Suprapubic skin (tissue), 4 donors: Measurements from ENCODE around the gene ADGRF1. TPM values are rescaled to one million over a fixed set of nuclear protein-coding genes. Genes with fewer than 3 reads are reported as not detected.
"Not testable (repeated sequence)": the region's sequence is repeated elsewhere in the genome, so short reads cannot be mapped to it uniquely, and the experiment has no call there.

ENCODE experiments used
- DNase-seq, 2 donors: peaks; one replicate each; pipeline ENCODE4 v3.0.0-alpha.2; 2019; ENCODE audit warnings: low spot score in 2 of 2
- H3K27ac ChIP-seq: fragments of 200-600 bp; sonication (generic); one replicate; pipeline ENCODE4 v1.5.1; 2019
- H3K27me3 ChIP-seq: fragments of 200-600 bp; sonication (generic); one replicate; pipeline ENCODE4 v1.5.1; 2019
- H3K36me3 ChIP-seq: fragments of 200-600 bp; sonication (generic); one replicate; pipeline ENCODE4 v1.5.1; 2019
- H3K4me1 ChIP-seq: fragments of 200-600 bp; sonication (generic); one replicate; pipeline ENCODE4 v1.5.1; 2019
- H3K4me3 ChIP-seq: fragments of 200-600 bp; sonication (generic); one replicate; pipeline ENCODE4 v1.5.1; 2019; ENCODE audit warnings: mild to moderate bottlenecking
- H3K9me3 ChIP-seq: fragments of 200-600 bp; sonication (generic); one replicate; pipeline ENCODE4 v1.5.1; 2019
- EP300 ChIP-seq: sonication (generic); formaldehyde crosslinking; IDR thresholded peaks from one replicate; pipeline ENCODE4 v1.6.1; 2017; ENCODE audit warnings: antibody characterized with exemption
- POLR2A ChIP-seq, 2 donors: fragments of 450-650 bp; IDR thresholded peaks; one replicate each; pipeline ENCODE4 v1.6.1; 2017; ENCODE audit warnings: antibody characterized with exemption in 2 of 2, mild to moderate bottlenecking in 2 of 2, moderate library complexity in 2 of 2
- POLR2AphosphoS5 ChIP-seq, 3 donors: sonication (generic); formaldehyde crosslinking; IDR thresholded peaks; one replicate each; pipeline ENCODE4 v1.6.1; 2017; ENCODE audit warnings: antibody characterized with exemption in 3 of 3
- WGBS: methylation state at CpG from one replicate; pipeline ENCODE4 v1.1.5; 2018; 5-methylcytosine and 5-hydroxymethylcytosine counted together
- total RNA-seq, 4 donors: library from RNA; depleted of rRNA; stranded (reverse); fragments of >200 nt; gene quantifications; one replicate each; pipeline ENCODE4 v1.1.0, GENCODE V29; 2016
- TF ChIP-seq, protein P1 (sequence below), 2 donors: fragments of 200-600 bp in 1 of 2; fragments of 450-650 bp in 1 of 2; sonication (generic) in 1 of 2; IDR thresholded peaks; one replicate each; pipeline ENCODE4 v1.5.1; 2016 to 2019; ENCODE audit warnings: antibody characterized with exemption in 2 of 2, mild to moderate bottlenecking in 1 of 2, moderate library complexity in 1 of 2

ADGRF1 gene
- total RNA-seq, 4 donors from 2014 or later, result 0.31 to 0.42 TPM; not detected in 2

DNA sequence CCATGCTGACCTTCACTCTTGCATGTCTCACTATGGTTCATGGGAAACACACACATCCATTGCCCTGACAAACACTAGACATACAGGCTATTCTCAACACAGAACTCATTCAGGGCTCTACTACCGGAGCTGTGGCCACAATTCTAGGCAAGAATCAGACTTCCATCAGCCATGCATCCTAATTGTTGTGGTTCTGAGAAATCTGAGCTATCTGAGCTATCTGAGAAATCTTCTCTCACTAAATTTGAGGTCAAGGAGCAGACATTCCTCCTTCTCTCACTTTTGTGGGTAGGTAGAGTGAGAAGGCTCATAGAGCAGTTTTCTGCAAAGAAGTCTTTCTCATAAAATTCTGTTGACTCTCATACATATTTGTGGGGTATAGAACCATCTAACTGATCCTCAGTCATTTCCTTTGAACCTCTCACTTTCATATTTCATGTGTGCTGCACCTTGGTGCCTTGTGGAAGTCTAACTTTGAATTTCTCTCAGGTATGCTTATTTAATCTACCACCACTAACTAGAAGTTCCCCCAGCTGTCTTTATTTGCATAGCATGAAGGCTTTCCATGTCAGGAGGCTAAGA is 43.6 kb downstream of the ADGRF1 start:
- no peaks in the 10 kb centered on the region for H3K4me1 ChIP-seq
- H3K9me3 ChIP-seq, result no peaks in the 10 kb centered on the region
- no peaks in the 10 kb centered on the region for H3K27me3 ChIP-seq
- H3K27ac ChIP-seq, result no peak overlapping the region
- no peak for DNase-seq
- WGBS, result 88% methylated on average over 1 of the region's 1 CpG
- TF ChIP-seq POLR2AphosphoS5 (IDR thresholded peaks at IDR 0.05), result no peak
- TF ChIP-seq POLR2A (IDR thresholded peaks at IDR 0.05), result no peak
- TF ChIP-seq, protein P1, sequence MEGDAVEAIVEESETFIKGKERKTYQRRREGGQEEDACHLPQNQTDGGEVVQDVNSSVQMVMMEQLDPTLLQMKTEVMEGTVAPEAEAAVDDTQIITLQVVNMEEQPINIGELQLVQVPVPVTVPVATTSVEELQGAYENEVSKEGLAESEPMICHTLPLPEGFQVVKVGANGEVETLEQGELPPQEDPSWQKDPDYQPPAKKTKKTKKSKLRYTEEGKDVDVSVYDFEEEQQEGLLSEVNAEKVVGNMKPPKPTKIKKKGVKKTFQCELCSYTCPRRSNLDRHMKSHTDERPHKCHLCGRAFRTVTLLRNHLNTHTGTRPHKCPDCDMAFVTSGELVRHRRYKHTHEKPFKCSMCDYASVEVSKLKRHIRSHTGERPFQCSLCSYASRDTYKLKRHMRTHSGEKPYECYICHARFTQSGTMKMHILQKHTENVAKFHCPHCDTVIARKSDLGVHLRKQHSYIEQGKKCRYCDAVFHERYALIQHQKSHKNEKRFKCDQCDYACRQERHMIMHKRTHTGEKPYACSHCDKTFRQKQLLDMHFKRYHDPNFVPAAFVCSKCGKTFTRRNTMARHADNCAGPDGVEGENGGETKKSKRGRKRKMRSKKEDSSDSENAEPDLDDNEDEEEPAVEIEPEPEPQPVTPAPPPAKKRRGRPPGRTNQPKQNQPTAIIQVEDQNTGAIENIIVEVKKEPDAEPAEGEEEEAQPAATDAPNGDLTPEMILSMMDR (IDR thresholded peaks at IDR 0.05), result no peak
- TF ChIP-seq EP300, result no peak
- no peaks in the 10 kb centered on the region for H3K36me3 ChIP-seq
- H3K4me3 ChIP-seq, result no peak overlapping the region

DNA sequence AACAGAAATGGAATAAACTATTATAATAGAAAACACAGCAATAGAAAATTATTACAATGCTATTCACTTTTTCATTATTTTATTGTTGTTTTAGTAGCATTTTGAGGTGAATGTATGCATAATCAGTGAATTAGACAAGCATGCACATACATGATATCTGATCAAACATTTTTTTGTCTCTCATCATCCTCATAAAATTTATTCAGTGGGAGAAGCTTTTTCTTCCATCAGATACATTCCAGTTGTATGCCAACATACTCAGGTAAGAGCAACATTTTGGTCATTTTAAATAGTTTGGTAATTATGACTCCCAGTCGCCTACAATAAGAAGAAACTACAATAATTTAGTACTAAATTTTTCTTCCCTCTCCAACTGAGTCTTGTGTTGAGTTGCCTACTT is 44.5 kb downstream of the ADGRF1 start:
- Histone ChIP-seq H3K9me3 (no peaks in the 10 kb centered on the region), H3K27ac (no peak overlapping the region), H3K4me1 (no peaks in the 10 kb centered on the region), H3K36me3 (no peaks in the 10 kb centered on the region), H3K4me3 (no peak overlapping the region), H3K27me3 (no peaks in the 10 kb centered on the region)
- TF ChIP-seq EP300 (no peak), POLR2A (IDR thresholded peaks at IDR 0.05) (no peak), POLR2AphosphoS5 (IDR thresholded peaks at IDR 0.05) (no peak)
- WGBS, result 87% methylated on average over 1 of the region's 1 CpG
- DNase-seq, result no peak

DNA sequence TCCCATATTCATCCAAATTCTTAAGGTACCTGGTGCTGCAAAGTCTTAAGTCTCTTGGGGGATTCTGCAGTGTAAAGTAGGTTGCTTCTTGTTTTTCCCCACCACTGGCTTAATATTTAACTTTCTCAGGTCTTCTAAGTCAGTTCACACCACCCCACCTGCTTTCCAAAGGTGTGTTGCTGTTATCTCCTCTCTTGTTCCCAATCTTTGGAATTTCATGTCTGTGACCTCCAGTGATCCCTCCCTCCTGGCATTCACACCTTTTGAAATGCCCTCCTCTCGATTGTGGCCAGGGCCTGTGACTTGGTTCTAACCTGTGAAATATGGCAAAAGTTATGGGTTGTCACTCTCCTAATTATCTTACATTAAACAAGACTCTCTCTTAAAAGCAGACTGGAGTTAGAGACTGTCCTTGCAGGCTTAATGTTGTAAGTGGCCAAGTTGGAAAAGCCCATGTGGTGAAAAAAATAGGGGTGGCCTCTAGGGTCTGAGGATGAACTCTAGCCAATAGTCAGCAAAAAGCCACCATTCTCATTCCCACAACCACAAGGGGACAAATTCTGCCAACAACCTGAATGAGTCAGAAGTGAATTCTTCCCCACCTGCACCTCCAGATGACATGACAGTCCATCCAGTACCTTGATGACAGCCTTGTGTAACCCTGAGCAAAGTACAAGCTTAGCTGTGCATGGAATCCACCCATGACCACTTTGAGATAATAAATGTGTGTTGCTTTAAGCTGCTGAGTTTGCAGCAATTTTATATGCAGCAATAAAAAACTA is 45.1 kb downstream of the ADGRF1 start:
- H3K36me3 ChIP-seq, result no peaks in the 10 kb centered on the region
- H3K27ac ChIP-seq, result no peak overlapping the region
- H3K4me3 ChIP-seq, result no peak overlapping the region
- no peak for DNase-seq
- 32% methylated on average over 1 of the region's 1 CpG for WGBS
- TF ChIP-seq POLR2AphosphoS5 (IDR thresholded peaks at IDR 0.05) (no peak), POLR2A (IDR thresholded peaks at IDR 0.05) (no peak), EP300 (no peak)
- TF ChIP-seq, protein P1 (IDR thresholded peaks at IDR 0.05), result no peak
- H3K27me3 ChIP-seq, result no peaks in the 10 kb centered on the region
- H3K4me1 ChIP-seq, result no peaks in the 10 kb centered on the region
- no peaks in the 10 kb centered on the region for H3K9me3 ChIP-seq

DNA sequence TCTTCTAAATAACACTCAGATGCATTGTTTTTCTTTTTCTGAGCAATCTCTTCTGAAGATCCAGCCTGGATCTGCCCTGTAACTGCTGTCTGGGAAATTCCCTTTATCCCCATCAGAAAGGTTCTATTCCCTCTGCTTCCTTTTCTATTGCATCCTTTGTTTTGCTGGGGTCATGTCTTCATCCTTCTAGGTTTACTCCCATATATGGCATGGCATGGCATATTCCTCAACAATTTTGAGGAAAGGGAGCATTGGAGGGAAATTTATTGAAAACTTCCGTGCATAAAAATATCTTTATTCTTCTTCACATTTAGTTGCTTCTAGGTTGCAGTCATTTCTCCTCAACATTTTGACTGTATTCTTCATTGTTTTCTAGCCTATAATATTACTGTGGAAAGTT is 47.2 kb downstream of the ADGRF1 start:
- TF ChIP-seq POLR2A (IDR thresholded peaks at IDR 0.05) (no peak), POLR2AphosphoS5 (IDR thresholded peaks at IDR 0.05) (no peak)
- TF ChIP-seq, protein P1 (IDR thresholded peaks at IDR 0.05), result no peak
- Histone ChIP-seq H3K27me3 (no peaks in the 10 kb centered on the region), H3K27ac (no peak overlapping the region), H3K36me3 (no peaks in the 10 kb centered on the region), H3K9me3 (no peaks in the 10 kb centered on the region), H3K4me1 (peaks cover 10% of the 10 kb centered on the region), H3K4me3 (no peak overlapping the region)
- DNase-seq, result no peak
- WGBS, result 44% methylated on average over 1 of the region's 1 CpG

DNA sequence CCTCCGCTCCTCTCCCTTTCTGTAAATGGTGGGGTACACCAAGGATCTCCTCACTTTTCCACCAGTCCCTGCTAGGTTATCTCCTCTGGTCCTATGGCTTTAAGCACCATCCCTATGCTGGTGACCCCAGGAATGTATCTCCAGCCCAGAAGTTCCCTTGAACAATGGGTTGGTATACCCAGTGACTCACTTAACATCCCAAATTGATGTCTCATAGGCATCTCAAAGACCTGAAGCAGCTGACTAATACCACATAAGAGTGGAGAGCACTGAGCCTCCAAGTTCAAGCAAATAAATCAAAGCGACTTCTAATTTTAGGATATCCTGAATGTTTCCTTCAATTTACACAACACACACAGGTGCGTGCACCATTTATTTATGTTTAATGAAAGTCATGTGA is 48.3 kb downstream of the ADGRF1 start:
- no peak overlapping the region for H3K27ac ChIP-seq
- H3K4me3 ChIP-seq, result no peak overlapping the region
- no peaks in the 10 kb centered on the region for H3K9me3 ChIP-seq
- no peak for DNase-seq
- H3K4me1 ChIP-seq, result peaks cover 18% of the 10 kb centered on the region
- TF ChIP-seq EP300 (no peak), POLR2A (IDR thresholded peaks at IDR 0.05) (no peak), POLR2AphosphoS5 (IDR thresholded peaks at IDR 0.05) (no peak)
- TF ChIP-seq, protein P1 (IDR thresholded peaks at IDR 0.05), result no peak
- WGBS, result 87% methylated on average over 3 of the region's 3 CpGs
- H3K27me3 ChIP-seq, result no peaks in the 10 kb centered on the region
- no peaks in the 10 kb centered on the region for H3K36me3 ChIP-seq

DNA sequence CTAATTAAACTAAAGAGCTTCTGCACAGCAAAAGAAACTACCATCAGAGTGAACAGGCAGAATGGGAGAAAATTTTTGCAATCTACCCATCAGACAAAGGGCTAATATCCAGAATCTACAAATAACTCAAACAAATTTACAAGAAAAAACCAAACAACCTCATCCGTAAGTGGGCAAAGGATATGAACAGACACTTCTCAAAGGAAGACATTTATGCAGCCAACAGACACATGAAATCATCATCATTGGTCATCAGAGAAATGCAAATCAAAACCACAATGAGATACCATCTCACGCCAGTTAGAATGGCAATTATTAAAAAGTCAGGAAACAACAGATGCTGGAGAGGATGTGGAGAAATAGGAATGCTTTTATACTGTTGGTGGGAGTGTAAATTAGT is 49.7 kb downstream of the ADGRF1 start:
- not testable (repeated sequence) for H3K4me3 ChIP-seq
- 88% methylated on average over 2 of the region's 2 CpGs for WGBS

More for the DNA sequence above, 49.7 kb downstream of the ADGRF1 start:
- H3K27me3 ChIP-seq, DNase-seq, H3K9me3 ChIP-seq, H3K27ac ChIP-seq, H3K36me3 ChIP-seq: not testable (repeated sequence)
- H3K4me1 ChIP-seq, result peaks cover 18% of the 10 kb centered on the region
